Neural crest cell (in vitro differentiated cells): ENCODE results near the gene EFCAB8. TPM values are rescaled to one million over a fixed set of nuclear protein-coding genes. Genes with fewer than 3 reads are reported as not detected.

ENCODE experiments used
- DNase-seq: peaks from one replicate; pipeline ENCODE4 v3.0.0; 2021; ENCODE audit warnings: low read depth, mixed read lengths, low spot score
- H3K27ac Mint-ChIP-seq: one replicate; pipeline ENCODE4 v1.8.0; 2021; ENCODE audit warnings: mild to moderate bottlenecking, mixed read lengths; ENCODE audit not compliant: unreplicated experiment
- H3K27me3 Mint-ChIP-seq: 2 replicates; pipeline ENCODE4 v1.8.0; 2021; ENCODE audit warnings: low read depth, mild to moderate bottlenecking, mixed read lengths
- H3K36me3 Mint-ChIP-seq: 2 replicates; pipeline ENCODE4 v1.8.0; 2021; ENCODE audit warnings: low read depth, mild to moderate bottlenecking, mixed read lengths
- H3K4me1 Mint-ChIP-seq: 2 replicates; pipeline ENCODE4 v1.8.0; 2021; ENCODE audit warnings: mixed read lengths
- H3K4me3 Mint-ChIP-seq: one replicate; pipeline ENCODE4 v1.8.0; 2021; ENCODE audit warnings: mild to moderate bottlenecking, mixed read lengths
- H3K9me3 Mint-ChIP-seq: 2 replicates; pipeline ENCODE4 v1.8.0; 2021; ENCODE audit warnings: mixed read lengths
- long read RNA-seq: library from polyadenylated mRNA; unstranded; transcript quantifications from one replicate; pipeline ENCODE4 v2.0.0, GENCODE V29; 2020
- total RNA-seq: library from RNA; stranded (reverse); gene quantifications from 2 replicates; pipeline ENCODE4 v1.2.1, GENCODE V29; 2021
- TF ChIP-seq, protein P1 (sequence below): fragments of 200-600 bp; sonication (generic); conservative IDR thresholded peaks from 2 replicates; pipeline ENCODE4 v1.5.0; 2021; ENCODE audit warnings: antibody characterized with exemption, mild to moderate bottlenecking

Gene EFCAB8, protein sequence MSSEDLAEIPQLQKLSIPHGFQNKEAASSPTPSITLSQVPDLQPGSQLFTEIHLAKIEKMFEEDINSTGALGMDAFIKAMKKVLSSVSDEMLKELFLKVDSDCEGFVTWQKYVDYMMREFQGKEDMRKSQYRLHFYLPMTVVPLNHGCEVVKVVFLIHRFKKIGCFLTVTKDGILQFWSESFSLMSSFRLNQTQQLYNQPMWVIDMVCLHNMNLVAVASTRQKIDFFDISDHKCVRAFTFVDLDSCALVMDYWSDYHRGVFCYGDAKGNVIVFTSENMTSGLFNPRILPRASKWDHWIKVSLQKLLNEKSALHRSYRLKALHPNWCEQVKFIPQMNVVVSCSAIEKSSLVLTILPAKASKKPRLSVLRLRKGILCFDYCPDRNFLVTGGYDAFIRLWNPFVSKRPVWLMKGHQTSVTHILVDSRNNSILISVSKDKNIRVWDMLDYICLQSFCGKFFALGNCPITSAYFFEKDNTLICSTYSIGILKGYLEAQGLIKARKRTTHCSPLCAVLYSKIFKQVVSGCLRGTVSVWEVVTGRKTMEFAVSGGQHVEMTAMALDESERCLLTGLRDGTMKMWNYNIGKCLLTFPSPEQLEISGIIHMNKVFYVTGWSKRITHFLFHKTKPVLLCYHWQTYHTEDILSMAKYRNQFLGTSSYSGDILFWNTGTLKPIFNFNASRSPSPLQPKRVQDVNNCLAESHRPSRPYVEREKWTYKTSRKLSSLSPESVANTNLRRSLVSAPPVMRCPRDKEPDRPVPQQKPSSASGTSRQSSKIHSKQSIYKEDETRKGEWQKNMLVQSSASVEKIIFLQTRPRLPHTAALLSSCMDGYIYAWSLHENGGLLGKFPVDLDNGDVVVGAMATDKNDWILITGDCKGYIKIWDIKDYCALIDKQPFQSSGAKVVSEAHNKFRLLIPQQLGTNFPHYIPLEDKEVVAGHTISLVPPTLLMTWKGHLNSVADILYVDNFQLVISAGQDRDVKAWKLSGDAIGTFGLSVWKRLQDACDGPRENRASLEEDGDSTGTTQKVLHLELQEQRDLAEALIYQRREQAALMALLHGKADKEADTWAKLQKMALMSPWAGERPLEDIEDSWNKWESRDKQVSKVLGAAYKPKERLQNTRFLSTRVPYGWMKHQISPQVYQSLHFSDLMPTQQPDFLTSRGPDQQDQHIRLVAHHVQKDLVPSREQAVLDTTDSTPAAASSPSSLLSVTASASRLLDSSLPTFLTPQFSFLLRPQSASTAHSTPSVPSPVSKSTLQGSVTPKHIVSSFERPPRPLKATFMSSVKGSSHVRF
- total RNA-seq = 0.26 TPM in 1 of 2 replicates, not detected in the other
- long read RNA-seq = 0 reads

DNA sequence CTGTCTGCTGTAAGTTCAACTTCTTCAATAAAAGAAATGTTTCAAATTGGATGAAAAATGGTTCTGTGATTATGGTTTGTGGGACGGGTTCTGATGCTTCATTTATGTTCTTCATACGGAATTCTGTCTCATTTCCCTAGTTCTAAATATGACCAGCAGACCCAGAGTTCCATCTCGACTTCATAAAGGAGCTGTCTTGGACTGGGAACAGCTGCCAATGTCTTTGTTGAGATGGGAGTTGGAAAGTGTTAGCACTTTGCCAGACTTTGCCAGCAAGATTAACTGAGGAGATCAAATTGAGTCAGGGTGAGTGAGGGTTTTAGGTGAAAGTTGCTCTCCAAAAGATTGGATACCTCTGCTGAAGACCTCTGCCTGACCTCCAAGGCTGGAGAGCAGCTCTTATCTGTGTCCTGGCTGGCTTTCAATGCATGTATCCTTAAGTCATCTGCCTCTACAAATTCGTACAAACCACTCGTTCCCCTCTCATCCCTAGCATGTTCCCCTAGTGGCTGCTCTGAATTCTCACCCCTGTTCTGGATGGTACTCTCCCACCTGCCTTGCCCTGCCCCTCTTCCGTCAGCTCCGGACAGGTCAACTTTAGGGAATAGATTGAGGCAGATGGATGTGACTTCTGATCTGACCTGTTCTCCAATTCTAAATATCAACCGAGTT, at the start of gene EFCAB8:
Gene EFCAB8 (plus strand): TSS at position 223 of the 672 bp plus-strand sequence. CDS start 4,870 bp downstream, outside the sequence.
- DNase-seq = no peak
- Mint-ChIP-seq H3K4me3 (no peak within 1 kb of the TSS), H3K4me1 (no peaks in the 10 kb centered on the region), H3K36me3 (peaks cover 9% of the 10 kb centered on the region), H3K27ac (no peak within 1 kb of the TSS), H3K9me3 (no peaks in the 10 kb centered on the region), H3K27me3 (no peaks in the 10 kb centered on the region)
- TF ChIP-seq, protein P1, sequence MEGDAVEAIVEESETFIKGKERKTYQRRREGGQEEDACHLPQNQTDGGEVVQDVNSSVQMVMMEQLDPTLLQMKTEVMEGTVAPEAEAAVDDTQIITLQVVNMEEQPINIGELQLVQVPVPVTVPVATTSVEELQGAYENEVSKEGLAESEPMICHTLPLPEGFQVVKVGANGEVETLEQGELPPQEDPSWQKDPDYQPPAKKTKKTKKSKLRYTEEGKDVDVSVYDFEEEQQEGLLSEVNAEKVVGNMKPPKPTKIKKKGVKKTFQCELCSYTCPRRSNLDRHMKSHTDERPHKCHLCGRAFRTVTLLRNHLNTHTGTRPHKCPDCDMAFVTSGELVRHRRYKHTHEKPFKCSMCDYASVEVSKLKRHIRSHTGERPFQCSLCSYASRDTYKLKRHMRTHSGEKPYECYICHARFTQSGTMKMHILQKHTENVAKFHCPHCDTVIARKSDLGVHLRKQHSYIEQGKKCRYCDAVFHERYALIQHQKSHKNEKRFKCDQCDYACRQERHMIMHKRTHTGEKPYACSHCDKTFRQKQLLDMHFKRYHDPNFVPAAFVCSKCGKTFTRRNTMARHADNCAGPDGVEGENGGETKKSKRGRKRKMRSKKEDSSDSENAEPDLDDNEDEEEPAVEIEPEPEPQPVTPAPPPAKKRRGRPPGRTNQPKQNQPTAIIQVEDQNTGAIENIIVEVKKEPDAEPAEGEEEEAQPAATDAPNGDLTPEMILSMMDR = no peak

DNA sequence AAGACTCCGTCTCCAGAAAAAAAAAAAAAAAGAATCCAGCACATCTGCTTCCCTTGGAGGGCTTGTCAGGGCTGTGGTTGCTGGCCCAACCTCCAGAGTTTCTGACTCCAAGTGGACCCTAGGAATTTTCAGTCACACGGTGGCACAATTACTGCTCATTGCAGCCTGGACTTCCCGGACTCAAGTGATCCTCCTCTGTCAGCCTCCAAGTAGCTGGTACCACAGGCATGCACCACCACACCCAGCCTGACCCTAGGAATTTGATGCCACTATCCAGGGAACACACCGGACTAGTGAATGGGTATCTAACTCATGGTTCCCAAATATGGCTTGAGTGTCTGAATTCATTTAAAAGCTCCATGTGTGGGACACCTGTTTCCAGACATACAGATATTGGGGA, 48.8 kb upstream of the EFCAB8 start:
- Mint-ChIP-seq H3K4me3 (no peak overlapping the region), H3K4me1 (peaks cover 14% of the 10 kb centered on the region), H3K36me3 (peaks cover 9% of the 10 kb centered on the region), H3K9me3 (no peaks in the 10 kb centered on the region), H3K27ac (no peak overlapping the region), H3K27me3 (no peaks in the 10 kb centered on the region)
- no peak for DNase-seq
- TF ChIP-seq, protein P1 = no peak

DNA sequence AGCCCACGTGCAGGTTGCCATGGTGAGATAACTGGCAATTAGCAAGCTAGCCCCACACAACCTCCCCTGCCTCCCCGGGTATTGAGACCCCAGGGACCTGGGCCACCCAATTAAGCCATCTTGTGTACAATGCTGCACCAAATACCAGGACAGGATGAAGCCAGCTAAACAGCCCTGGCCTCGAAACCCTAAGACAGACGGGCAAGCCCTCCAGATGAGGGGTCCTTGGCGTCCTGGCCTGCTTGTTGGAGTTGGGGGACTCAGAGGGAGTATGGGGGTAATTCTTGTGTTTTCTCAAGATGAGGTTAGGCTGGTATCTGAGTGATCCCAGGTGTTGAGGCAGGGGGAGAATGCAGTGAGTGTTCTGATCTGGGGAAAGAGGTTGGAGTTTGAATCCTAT, 47.8 kb upstream of the EFCAB8 start:
- TF ChIP-seq, protein P1 = no peak
- Mint-ChIP-seq H3K4me3 (no peak overlapping the region), H3K4me1 (peaks cover 14% of the 10 kb centered on the region), H3K27ac (no peak overlapping the region), H3K27me3 (no peaks in the 10 kb centered on the region), H3K9me3 (no peaks in the 10 kb centered on the region), H3K36me3 (peaks cover 6% of the 10 kb centered on the region)
- DNase-seq = no peak

DNA sequence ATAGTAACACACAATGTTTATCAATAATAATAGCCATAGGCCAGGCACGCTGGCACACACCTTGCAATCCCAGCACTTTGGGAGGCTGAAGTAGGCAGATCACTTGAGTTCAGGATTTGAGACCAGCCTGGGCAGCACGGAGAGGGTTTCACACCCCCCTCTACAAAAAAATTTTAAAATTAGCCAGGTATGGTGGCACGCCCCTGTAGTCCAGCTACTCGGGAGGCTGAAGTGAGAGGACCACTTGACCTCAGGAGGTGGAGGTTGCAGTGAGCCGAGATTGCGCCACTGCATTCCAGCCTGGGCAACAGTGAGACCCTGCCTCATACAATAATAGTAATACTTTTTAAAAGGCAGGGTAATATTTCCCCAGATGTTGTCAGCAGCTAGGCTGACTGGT, 46.8 kb upstream of the EFCAB8 start:
- no peaks in the 10 kb centered on the region for H3K9me3 Mint-ChIP-seq
- H3K4me3 Mint-ChIP-seq = no peak overlapping the region
- no peak overlapping the region for H3K27ac Mint-ChIP-seq
- peaks cover 14% of the 10 kb centered on the region for H3K4me1 Mint-ChIP-seq
- DNase-seq = no peak
- peaks cover 4% of the 10 kb centered on the region for H3K36me3 Mint-ChIP-seq
- H3K27me3 Mint-ChIP-seq = no peaks in the 10 kb centered on the region
- TF ChIP-seq, protein P1 = no peak
